Thyroid gland (tissue), 4 donors: ENCODE measurements around the gene ADARB2.

Experiments
- CTCF ChIP-seq, 6 experiments: fragments of 200-600 bp in 3 of 6; fragments of 450-650 bp in 3 of 6; sonication (generic) in 3 of 6; IDR thresholded peaks; one replicate each; pipeline ENCODE4 v1.5.1; 2016 to 2019; ENCODE audit warnings: antibody characterized with exemption in 6 of 6, mild to moderate bottlenecking in 2 of 6, inconsistent platforms in 1 of 6, moderate library complexity in 1 of 6
- POLR2A ChIP-seq, 2 donors: fragments of 450-650 bp; IDR thresholded peaks; one replicate each; pipeline ENCODE4 v1.6.1; 2017; ENCODE audit warnings: antibody characterized with exemption in 2 of 2, mild to moderate bottlenecking in 2 of 2, moderate library complexity in 1 of 2

- no peak for TF ChIP-seq CTCF (IDR thresholded peaks at IDR 0.05)
- no peak for TF ChIP-seq POLR2A (IDR thresholded peaks at IDR 0.05)
These were observed 38.9 kb upstream of the ADARB2 start for GRCh38 chr10:1776127-1776662.
